ENCODE measurements around the gene REM2. TPM values are rescaled to one million over a fixed set of nuclear protein-coding genes. Genes with fewer than 3 reads are reported as not detected.
A peak's percentile ranks its signal among the peaks of the same experiment; 100 is the strongest.
"Not testable (repeated sequence)": the region's sequence is repeated elsewhere in the genome, so short reads cannot be mapped to it uniquely, and the experiment has no call there.

REM2 gene
- total RNA-seq, 1 experiment from 2014 or later: 0.73 TPM

- DNase-seq: no peak
- Histone ChIP-seq H3K4me3 (ENCODE audit: insufficient read depth, low read depth, low read length) (no peak overlapping the region), H3K27me3 (ENCODE audit: control insufficient read depth, insufficient read depth, low read length) (no peaks in the 10 kb centered on the region), H3K36me3 (replicated peaks; ENCODE audit: control insufficient read depth, insufficient read depth, low read length) (peaks cover 21% of the 10 kb centered on the region)
These were observed 38.6 kb upstream of the REM2 start for GRCh38 chr14:22844221-22845102.

- H3K36me3 ChIP-seq (replicated peaks; ENCODE audit: control insufficient read depth, insufficient read depth, low read length): peaks cover 21% of the 10 kb centered on the region
- no peak for DNase-seq
- H3K27me3 ChIP-seq (ENCODE audit: control insufficient read depth, insufficient read depth, low read length): no peaks in the 10 kb centered on the region
- H3K4me3 ChIP-seq (ENCODE audit: insufficient read depth, low read depth, low read length): no peak overlapping the region
These were observed 38.0 kb upstream of the REM2 start for GRCh38 chr14:22845103-22845394.

DNA sequence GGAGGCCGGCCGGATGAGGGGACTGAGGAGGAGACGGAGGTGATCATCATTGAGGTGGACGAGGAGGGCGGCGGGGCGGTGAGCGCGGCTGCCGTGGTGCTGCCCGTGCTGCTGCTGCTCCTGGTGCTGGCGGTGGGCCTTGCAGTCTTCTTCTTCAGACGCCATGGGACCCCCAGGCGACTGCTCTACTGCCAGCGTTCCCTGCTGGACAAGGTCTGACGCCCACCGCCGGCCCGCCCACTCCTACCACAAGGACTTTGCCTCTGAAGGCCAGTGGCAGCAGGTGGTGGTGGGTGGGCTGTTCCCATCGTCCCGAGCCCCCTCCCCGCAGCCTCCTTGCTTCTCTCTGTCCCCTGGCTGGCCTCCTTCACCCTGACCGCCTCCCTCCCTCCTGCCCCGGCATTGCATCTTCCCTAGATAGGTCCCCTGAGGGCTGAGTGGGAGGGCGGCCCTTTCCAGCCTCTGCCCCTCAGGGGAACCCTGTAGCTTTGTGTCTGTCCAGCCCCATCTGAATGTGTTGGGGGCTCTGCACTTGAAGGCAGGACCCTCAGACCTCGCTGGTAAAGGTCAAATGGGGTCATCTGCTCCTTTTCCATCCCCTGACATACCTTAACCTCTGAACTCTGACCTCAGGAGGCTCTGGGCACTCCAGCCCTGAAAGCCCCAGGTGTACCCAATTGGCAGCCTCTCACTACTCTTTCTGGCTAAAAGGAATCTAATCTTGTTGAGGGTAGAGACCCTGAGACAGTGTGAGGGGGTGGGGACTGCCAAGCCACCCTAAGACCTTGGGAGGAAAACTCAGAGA, 37.0 kb upstream of the REM2 start:
- Histone ChIP-seq H3K4me3 (ENCODE audit: insufficient read depth, low read depth, low read length) (no peak overlapping the region), H3K36me3 (replicated peaks; ENCODE audit: control insufficient read depth, insufficient read depth, low read length) (peaks cover 21% of the 10 kb centered on the region), H3K27me3 (ENCODE audit: control insufficient read depth, insufficient read depth, low read length) (no peaks in the 10 kb centered on the region)
- no peak for DNase-seq

- Histone ChIP-seq H3K27me3 (ENCODE audit: control insufficient read depth, insufficient read depth, low read length) (no peaks in the 10 kb centered on the region), H3K36me3 (replicated peaks; ENCODE audit: control insufficient read depth, insufficient read depth, low read length) (peaks cover 17% of the 10 kb centered on the region), H3K4me3 (ENCODE audit: insufficient read depth, low read depth, low read length) (no peak overlapping the region)
- peak; percentile 45 for DNase-seq
These were observed 36.2 kb upstream of the REM2 start for GRCh38 chr14:22846811-22847307.

- Histone ChIP-seq H3K4me3 (ENCODE audit: insufficient read depth, low read depth, low read length) (no peak overlapping the region), H3K27me3 (ENCODE audit: control insufficient read depth, insufficient read depth, low read length) (no peaks in the 10 kb centered on the region), H3K36me3 (replicated peaks; ENCODE audit: control insufficient read depth, insufficient read depth, low read length) (peaks cover 11% of the 10 kb centered on the region)
- DNase-seq: peak; percentile 74
These were observed 35.2 kb upstream of the REM2 start for GRCh38 chr14:22847661-22848341.

DNA sequence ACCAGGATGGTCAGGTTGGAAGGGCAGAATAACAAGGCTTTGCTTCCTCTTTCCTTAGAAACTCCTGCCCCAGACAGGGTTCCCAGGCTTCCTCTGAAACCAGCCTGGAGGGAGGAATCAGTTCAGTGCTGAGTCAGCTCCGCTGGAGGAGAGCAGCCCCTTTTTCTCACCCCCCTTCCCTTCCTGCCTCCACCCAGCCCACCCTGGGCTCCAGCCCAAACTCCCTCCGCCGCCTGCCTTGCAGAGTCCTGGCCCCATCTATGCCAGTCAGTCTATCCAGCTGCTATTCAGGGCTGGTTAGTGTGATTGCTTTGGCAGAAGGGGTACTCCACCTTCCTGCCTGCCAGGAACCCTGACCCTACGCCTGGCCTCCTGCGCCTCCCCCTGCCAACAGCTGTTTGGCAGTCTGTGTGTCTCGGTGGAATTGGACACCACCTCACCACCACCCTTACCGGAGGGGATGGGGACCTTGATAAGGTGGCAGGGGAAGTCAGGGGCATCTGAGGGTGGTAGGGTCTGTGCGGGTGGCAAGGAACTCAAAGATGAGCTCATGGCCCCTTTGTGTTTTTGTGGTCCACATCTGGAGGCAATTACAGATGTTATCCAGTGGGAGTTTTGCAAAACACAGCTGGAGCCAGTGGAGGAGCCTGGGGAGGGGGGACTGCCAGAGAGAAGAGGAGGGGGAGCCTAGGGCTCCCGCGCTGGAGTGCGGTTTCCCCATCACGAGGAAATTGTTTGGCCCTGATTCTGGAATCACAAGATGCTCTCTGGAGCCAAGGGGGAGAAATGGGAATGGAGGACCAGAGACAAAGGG, 34.5 kb upstream of the REM2 start:
- peak; percentile 78 for DNase-seq
- Histone ChIP-seq H3K36me3 (replicated peaks; ENCODE audit: control insufficient read depth, insufficient read depth, low read length) (peaks cover 8% of the 10 kb centered on the region), H3K27me3 (ENCODE audit: control insufficient read depth, insufficient read depth, low read length) (no peaks in the 10 kb centered on the region), H3K4me3 (ENCODE audit: insufficient read depth, low read depth, low read length) (no peak overlapping the region)

GRCh38 chr14:22849212-22849819, 33.7 kb upstream of the REM2 start:
- no peaks in the 10 kb centered on the region for H3K27me3 ChIP-seq (ENCODE audit: control insufficient read depth, insufficient read depth, low read length)

DNA sequence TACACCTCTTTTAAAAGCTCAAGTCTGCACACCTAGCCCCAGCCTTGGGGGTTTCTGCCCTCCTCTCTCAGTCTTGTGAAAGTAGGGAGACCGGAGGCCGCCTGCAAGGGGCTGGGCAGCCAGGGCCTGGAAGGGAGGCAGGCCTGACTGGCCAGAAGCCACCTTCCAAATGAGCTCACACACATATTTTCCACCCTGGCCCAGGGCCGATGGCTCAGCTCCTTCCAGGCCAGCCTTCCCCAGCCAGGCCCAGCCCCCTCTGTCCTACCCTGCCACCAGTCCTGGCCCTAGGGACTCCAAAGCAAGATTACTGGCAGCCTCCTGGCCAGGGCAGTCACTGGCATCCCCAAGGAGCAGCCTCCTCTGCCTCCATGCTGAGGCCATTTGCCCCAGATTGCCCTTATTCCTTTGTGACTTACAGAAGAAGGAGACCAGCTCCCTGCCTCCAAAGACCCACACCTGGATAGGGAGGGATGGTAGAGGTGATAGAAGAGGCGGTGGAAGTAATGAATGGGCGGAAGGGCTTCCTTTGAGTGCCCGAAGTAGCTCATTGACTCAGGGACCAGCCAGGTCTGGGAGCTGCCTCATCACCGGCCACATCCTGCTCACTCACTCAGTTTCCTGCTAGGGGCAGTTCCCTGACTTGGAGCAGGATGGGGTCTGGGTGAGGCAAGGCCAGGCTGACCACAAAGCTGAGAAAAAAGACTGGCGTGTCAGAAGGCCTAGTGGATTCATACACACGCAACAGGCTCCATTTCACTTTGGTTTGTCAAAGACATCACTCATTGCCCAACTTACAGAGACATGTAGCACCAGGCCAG, 31.9 kb upstream of the REM2 start:
- DNase-seq: peak; percentile 38
- Histone ChIP-seq H3K27me3 (ENCODE audit: control insufficient read depth, insufficient read depth, low read length) (no peaks in the 10 kb centered on the region), H3K36me3 (replicated peaks; ENCODE audit: control insufficient read depth, insufficient read depth, low read length) (no peaks in the 10 kb centered on the region; the same call in 1 of the 2 replicates), H3K4me3 (ENCODE audit: insufficient read depth, low read depth, low read length) (no peak overlapping the region)

More at GRCh38 chr14:22849212-22849819, 33.7 kb upstream of the REM2 start:
- H3K36me3 ChIP-seq (replicated peaks; ENCODE audit: control insufficient read depth, insufficient read depth, low read length): peaks cover 8% of the 10 kb centered on the region
- DNase-seq: peak; percentile 70
- H3K4me3 ChIP-seq (ENCODE audit: insufficient read depth, low read depth, low read length): no peak overlapping the region

- not testable (repeated sequence) for H3K27me3 ChIP-seq (ENCODE audit: control insufficient read depth, insufficient read depth, low read length); H3K4me3 ChIP-seq (ENCODE audit: insufficient read depth, low read depth, low read length); DNase-seq; H3K36me3 ChIP-seq (replicated peaks; ENCODE audit: control insufficient read depth, insufficient read depth, low read length)
These were observed 30.8 kb upstream of the REM2 start for GRCh38 chr14:22852178-22852577.

DNA sequence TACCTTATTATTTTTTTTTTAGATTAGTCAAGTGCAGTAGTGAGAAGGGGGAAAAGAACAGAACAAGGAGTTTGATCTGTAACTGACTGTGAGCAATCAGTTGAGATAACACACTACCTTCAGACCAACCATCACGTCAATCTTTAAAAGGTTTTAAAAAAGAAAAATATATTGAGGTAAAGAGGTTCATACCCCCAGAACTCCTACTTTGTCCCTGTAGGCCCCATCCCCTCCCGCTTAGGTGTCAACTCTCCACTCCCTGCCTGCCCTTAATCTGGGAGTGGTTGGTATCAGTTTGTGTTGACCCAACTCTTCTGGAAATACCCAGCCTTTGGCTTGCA, 30.5 kb upstream of the REM2 start:
- Histone ChIP-seq H3K36me3 (replicated peaks; ENCODE audit: control insufficient read depth, insufficient read depth, low read length) (no peaks in the 10 kb centered on the region), H3K4me3 (ENCODE audit: insufficient read depth, low read depth, low read length) (no peak overlapping the region), H3K27me3 (ENCODE audit: control insufficient read depth, insufficient read depth, low read length) (no peaks in the 10 kb centered on the region)
- DNase-seq: no peak

DNA sequence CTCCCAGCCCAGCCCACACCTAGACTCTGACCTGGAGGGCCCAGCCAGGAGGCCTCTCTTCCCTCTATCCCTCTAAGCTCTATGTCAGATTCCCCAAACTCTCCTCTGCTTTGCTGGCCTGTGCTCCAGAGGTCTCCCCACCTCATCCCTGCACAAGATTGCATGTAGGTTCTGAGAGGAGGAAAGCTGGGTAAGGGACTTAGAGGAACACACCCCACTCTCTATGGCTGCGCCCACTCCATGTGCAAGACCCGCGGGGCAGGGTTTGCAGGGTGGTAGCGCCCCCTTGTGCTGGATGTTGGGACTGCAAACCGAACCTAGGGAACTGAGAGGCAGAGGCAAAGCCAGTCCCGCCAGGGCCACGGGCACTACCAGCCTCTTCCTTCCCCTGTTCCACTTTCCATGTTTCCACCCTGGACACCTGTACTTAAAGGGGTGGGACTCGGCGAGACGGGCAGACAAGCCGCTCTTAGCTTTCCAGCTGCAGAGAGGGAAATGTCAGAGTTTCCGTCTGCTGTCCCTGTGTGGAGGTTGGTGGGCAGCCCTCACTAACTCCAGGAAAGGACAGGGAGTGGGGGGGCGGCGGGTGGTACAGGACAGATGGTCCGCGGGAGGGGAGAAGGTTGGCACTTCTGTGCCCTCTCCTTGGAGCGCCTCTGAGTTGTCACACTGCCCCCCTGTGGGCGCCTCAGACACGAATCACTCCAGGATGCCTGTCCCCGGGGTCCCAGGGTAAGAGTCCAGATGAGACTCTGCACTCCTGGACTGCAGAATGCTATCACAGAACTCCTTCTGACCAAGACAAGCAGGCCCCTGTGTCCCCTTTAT, 29.9 kb upstream of the REM2 start:
- peak; percentile 91 for DNase-seq
- H3K4me3 ChIP-seq (ENCODE audit: insufficient read depth, low read depth, low read length): peak overlapping the region; percentile 44
- no peaks in the 10 kb centered on the region for H3K36me3 ChIP-seq (replicated peaks; ENCODE audit: control insufficient read depth, insufficient read depth, low read length)
- no peaks in the 10 kb centered on the region for H3K27me3 ChIP-seq (ENCODE audit: control insufficient read depth, insufficient read depth, low read length)

DNA sequence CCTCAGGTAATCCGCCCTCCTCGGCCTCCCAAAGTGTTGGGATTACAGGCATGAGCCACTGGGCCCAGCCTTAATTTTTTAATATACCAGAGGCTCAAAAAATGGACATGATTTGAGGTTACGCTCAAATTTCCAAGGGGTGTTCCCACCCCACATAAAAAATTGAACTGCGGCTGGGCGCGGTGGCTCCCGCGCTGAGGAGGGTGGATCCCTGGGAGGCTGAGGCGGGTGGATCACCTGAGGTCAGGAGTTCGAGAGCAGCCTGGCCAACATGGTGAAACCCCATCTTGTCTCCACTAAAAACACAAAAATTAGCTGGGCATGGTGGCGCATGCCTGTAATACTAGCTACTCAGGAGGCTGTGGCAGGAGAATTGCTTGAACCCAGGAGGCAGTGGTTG, 28.7 kb upstream of the REM2 start:
- H3K36me3 ChIP-seq (replicated peaks; ENCODE audit: control insufficient read depth, insufficient read depth, low read length); H3K4me3 ChIP-seq (ENCODE audit: insufficient read depth, low read depth, low read length); H3K27me3 ChIP-seq (ENCODE audit: control insufficient read depth, insufficient read depth, low read length); DNase-seq: not testable (repeated sequence)
